Gastrocnemius medialis (tissue), 4 donors: Measurements from ENCODE around the gene UNC13B.

ENCODE experiments used
- POLR2A ChIP-seq, 2 donors: fragments of 450-650 bp; IDR thresholded peaks; one replicate each; pipeline ENCODE4 v1.6.1; 2017; ENCODE audit warnings: antibody characterized with exemption in 2 of 2, mild to moderate bottlenecking in 2 of 2, moderate library complexity in 2 of 2
- TF ChIP-seq, protein P1 (sequence below), 5 experiments: fragments of 450-650 bp in 3 of 5; fragments of 200-600 bp in 2 of 5; sonication (generic) in 2 of 5; IDR thresholded peaks in 4 of 5; conservative IDR thresholded peaks in 1 of 5; 1 replicate in 4 of 5; 2 replicates in 1 of 5; pipeline ENCODE4 v1.5.1; 2016 to 2019; ENCODE audit warnings: antibody characterized with exemption in 5 of 5, mild to moderate bottlenecking in 3 of 5, moderate library complexity in 3 of 5

DNA sequence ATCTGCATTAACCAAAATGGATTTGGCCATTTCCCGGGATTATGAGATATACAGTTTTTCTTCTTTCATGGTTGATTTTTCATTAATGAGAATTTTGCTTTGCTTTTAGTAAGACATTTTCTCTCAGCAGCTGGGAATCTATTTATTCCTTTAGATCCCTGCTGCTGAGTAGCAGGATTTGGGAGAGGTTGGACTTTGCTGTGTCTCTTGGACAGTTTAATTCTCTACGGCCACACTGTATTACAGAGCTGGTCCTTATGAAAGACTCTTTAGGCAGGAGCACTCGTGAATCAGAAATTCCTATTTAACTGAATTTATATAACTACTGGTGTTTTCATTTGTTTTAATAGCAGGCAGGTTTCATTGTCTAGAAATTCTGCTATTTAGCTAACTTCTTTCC, 1.6 kb downstream of the UNC13B start:
- TF ChIP-seq, protein P1, sequence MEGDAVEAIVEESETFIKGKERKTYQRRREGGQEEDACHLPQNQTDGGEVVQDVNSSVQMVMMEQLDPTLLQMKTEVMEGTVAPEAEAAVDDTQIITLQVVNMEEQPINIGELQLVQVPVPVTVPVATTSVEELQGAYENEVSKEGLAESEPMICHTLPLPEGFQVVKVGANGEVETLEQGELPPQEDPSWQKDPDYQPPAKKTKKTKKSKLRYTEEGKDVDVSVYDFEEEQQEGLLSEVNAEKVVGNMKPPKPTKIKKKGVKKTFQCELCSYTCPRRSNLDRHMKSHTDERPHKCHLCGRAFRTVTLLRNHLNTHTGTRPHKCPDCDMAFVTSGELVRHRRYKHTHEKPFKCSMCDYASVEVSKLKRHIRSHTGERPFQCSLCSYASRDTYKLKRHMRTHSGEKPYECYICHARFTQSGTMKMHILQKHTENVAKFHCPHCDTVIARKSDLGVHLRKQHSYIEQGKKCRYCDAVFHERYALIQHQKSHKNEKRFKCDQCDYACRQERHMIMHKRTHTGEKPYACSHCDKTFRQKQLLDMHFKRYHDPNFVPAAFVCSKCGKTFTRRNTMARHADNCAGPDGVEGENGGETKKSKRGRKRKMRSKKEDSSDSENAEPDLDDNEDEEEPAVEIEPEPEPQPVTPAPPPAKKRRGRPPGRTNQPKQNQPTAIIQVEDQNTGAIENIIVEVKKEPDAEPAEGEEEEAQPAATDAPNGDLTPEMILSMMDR (IDR thresholded peaks at IDR 0.05 in 4 of 5, conservative IDR thresholded peaks at IDR 0.05 in 1 of 5) = no peak
- TF ChIP-seq POLR2A (IDR thresholded peaks at IDR 0.05) = no peak
